ENCODE measurements around the gene RYR2. TPM values are rescaled to one million over a fixed set of nuclear protein-coding genes. Genes with fewer than 3 reads are reported as not detected.

Gene RYR2
- total and polyA plus RNA-seq, 2 experiments from 2014 or later: not detected

DNA sequence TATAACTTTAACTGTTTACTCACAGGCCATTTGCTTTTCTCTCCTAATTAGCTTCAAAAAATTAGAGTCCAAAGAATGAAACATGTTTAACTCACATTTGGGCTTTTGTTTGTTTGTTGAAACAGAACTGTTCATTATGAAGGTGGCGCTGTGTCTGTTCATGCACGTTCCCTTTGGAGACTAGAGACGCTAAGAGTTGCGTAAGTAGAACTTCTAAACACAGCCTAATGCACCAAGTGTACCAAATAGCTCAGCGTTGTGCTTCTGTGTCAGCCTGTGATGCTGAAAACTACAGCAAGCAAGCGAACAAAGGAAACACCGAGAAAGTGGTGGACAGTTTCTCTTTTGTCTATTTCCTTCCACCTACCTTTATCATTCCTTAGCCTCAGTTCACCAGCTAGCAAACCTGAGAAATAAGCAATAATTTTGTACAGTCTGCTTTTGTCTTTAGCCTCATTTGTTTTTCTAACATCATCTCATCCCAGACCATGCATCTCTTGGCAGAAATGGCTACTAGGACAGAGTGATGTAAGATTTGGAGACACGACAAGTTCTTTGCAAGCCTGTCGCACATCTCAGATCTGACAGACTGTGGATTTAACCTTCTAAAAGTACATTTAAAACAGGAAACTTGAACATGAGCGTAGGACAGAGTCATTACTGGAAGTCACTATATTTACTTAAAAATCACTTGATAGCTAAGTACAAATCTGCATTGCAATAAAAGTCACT is 375.1 kb downstream of the RYR2 start:
- H3K9ac ChIP-seq: no peak overlapping the region
- no peaks in the 10 kb centered on the region for H3K36me3 ChIP-seq (ENCODE audit: low read depth)
- no peaks in the 10 kb centered on the region for H3K4me1 ChIP-seq (ENCODE audit: insufficient read depth)
- H3K27me3 ChIP-seq (replicated peaks; ENCODE audit: insufficient read depth): no peaks in the 10 kb centered on the region
- H3K9me3 ChIP-seq (ENCODE audit: low read depth): no peaks in the 10 kb centered on the region
- H3K9me2 ChIP-seq (ENCODE audit: insufficient read depth): no peaks in the 10 kb centered on the region
- no peaks in the 10 kb centered on the region for H3F3A ChIP-seq (ENCODE audit: insufficient read depth)
- no peak overlapping the region for H3K4me2 ChIP-seq (ENCODE audit: unreplicated experiment)
- H3K79me2 ChIP-seq (ENCODE audit: insufficient read depth): no peaks in the 10 kb centered on the region
- in situ Hi-C loops (cut with MboI): no loop called here
- H3K27ac ChIP-seq: no peak overlapping the region
- no peak for DNase-seq
- WGBS, 2 experiments (ENCODE audit: low coverage in 1 of 2, low lambda C conversion rate in 2 of 2, missing lambda C conversion rate in 2 of 2): 26 to 27% methylated on average over 10 of the region's 10 CpGs
- no peaks in the 10 kb centered on the region for H4K20me1 ChIP-seq (ENCODE audit: insufficient read depth)
- no peak overlapping the region for H2AFZ ChIP-seq
- no peak overlapping the region for H3K4me3 ChIP-seq
- TF ChIP-seq EZH2phosphoT487 (IDR thresholded peaks at IDR 0.05; ENCODE audit: insufficient read depth, low read depth): no peak
- TF ChIP-seq EZH2 (IDR thresholded peaks at IDR 0.05; ENCODE audit: insufficient read depth, poor library complexity, severe bottlenecking): no peak

DNA sequence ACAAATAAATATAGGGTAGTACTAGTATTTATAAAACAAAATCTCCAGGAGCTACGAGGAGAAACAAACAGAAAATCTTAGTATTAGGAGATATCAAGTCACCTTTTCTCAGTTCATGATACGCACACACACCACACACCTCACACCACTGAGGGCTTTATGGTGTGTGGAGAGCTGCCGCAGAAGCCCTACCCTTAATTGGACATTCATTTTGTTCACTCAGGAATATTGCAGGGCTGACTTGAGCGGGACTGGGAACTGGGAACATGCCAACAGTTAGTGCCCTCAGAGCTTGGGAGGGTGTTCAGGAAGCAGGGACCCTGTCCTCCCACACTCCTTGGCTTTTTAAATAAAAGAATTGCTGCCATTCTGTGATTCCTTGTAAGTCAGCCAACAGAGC is 386.8 kb downstream of the RYR2 start:
- no peaks in the 10 kb centered on the region for H3K79me2 ChIP-seq (ENCODE audit: insufficient read depth)
- TF ChIP-seq EZH2phosphoT487 (IDR thresholded peaks at IDR 0.05; ENCODE audit: insufficient read depth, low read depth): no peak
- no peak for TF ChIP-seq EZH2 (IDR thresholded peaks at IDR 0.05; ENCODE audit: insufficient read depth, poor library complexity, severe bottlenecking)
- no peak for DNase-seq
- no peaks in the 10 kb centered on the region for H4K20me1 ChIP-seq (ENCODE audit: insufficient read depth)
- no peak overlapping the region for H3K9ac ChIP-seq
- H3K9me3 ChIP-seq (ENCODE audit: low read depth): no peaks in the 10 kb centered on the region
- H3K4me3 ChIP-seq: no peak overlapping the region
- H3K27ac ChIP-seq: no peak overlapping the region
- no peak overlapping the region for H3K4me2 ChIP-seq (ENCODE audit: unreplicated experiment)
- 22 to 28% methylated on average over 4 of the region's 4 CpGs for WGBS, 2 experiments (ENCODE audit: low coverage in 1 of 2, low lambda C conversion rate in 2 of 2, missing lambda C conversion rate in 2 of 2)
- no peak overlapping the region for H2AFZ ChIP-seq
- H3K36me3 ChIP-seq (ENCODE audit: low read depth): no peaks in the 10 kb centered on the region
- no peaks in the 10 kb centered on the region for H3F3A ChIP-seq (ENCODE audit: insufficient read depth)
- no peaks in the 10 kb centered on the region for H3K9me2 ChIP-seq (ENCODE audit: insufficient read depth)
- in situ Hi-C loops (cut with MboI): no loop called here
- no peaks in the 10 kb centered on the region for H3K4me1 ChIP-seq (ENCODE audit: insufficient read depth)
- no peaks in the 10 kb centered on the region for H3K27me3 ChIP-seq (replicated peaks; ENCODE audit: insufficient read depth)

DNA sequence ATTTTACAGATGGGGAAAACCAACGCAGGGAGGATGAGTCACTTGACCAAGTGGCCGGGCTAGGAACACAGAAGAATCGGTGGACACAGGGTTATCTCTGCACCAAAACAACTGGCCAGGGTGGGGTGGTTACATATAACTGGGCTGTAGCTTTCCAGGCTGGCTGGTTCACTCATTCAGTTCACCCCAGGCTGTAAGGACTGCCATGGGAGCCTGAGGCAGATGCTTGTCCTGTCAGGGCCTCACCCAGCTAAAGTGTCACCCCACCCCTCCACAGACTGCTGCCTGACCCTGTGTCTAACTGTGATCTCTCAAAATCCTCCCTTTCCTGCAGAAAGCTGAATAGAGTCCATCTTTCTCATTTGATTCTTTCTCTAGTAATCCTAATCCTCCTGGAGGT is 387.3 kb downstream of the RYR2 start:
- no peaks in the 10 kb centered on the region for H3K27me3 ChIP-seq (replicated peaks; ENCODE audit: insufficient read depth)
- H4K20me1 ChIP-seq (ENCODE audit: insufficient read depth): no peaks in the 10 kb centered on the region
- H3K4me3 ChIP-seq: no peak overlapping the region
- H3K36me3 ChIP-seq (ENCODE audit: low read depth): no peaks in the 10 kb centered on the region
- no peaks in the 10 kb centered on the region for H3F3A ChIP-seq (ENCODE audit: insufficient read depth)
- H3K9me2 ChIP-seq (ENCODE audit: insufficient read depth): no peaks in the 10 kb centered on the region
- no peak overlapping the region for H3K4me2 ChIP-seq (ENCODE audit: unreplicated experiment)
- no peak for DNase-seq
- in situ Hi-C loops (cut with MboI): no loop called here
- no peaks in the 10 kb centered on the region for H3K4me1 ChIP-seq (ENCODE audit: insufficient read depth)
- WGBS, 2 experiments (ENCODE audit: low coverage in 1 of 2, low lambda C conversion rate in 2 of 2, missing lambda C conversion rate in 2 of 2): 27 to 34% methylated on average over 2 of the region's 3 CpGs
- no peaks in the 10 kb centered on the region for H3K9me3 ChIP-seq (ENCODE audit: low read depth)
- no peaks in the 10 kb centered on the region for H3K79me2 ChIP-seq (ENCODE audit: insufficient read depth)
- TF ChIP-seq EZH2phosphoT487 (IDR thresholded peaks at IDR 0.05; ENCODE audit: insufficient read depth, low read depth) (no peak), EZH2 (IDR thresholded peaks at IDR 0.05; ENCODE audit: insufficient read depth, poor library complexity, severe bottlenecking) (no peak)
- H3K9ac ChIP-seq: no peak overlapping the region
- no peak overlapping the region for H2AFZ ChIP-seq
- H3K27ac ChIP-seq: no peak overlapping the region

DNA sequence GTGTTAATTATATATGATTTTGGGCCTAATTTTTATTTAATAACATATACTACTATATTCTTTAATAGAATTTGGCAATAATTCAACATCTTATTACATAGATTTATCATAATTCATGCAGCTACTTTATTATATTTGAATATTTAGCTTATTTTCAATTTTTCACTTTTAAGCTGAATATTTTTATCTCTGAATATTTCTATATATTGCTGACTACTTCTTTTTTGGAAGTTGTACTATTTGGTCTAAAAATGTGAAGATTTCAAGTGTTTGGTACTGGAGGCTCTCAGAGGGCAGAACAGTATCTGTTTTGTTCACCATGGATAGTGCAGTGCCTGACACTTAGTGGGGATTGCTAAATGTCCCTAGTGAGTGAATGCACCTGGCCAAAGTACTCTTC is 389.5 kb downstream of the RYR2 start:
- DNase-seq: no peak
- no peak overlapping the region for H3K4me2 ChIP-seq (ENCODE audit: unreplicated experiment)
- H3K9me3 ChIP-seq (ENCODE audit: low read depth): no peaks in the 10 kb centered on the region
- H3K79me2 ChIP-seq (ENCODE audit: insufficient read depth): no peaks in the 10 kb centered on the region
- H2AFZ ChIP-seq: no peak overlapping the region
- no peaks in the 10 kb centered on the region for H3F3A ChIP-seq (ENCODE audit: insufficient read depth)
- no peak overlapping the region for H3K27ac ChIP-seq
- H4K20me1 ChIP-seq (ENCODE audit: insufficient read depth): no peaks in the 10 kb centered on the region
- in situ Hi-C loops (cut with MboI): no loop called here
- no peak overlapping the region for H3K9ac ChIP-seq
- H3K4me3 ChIP-seq: no peak overlapping the region
- no peaks in the 10 kb centered on the region for H3K4me1 ChIP-seq (ENCODE audit: insufficient read depth)
- no peaks in the 10 kb centered on the region for H3K27me3 ChIP-seq (replicated peaks; ENCODE audit: insufficient read depth)
- no peaks in the 10 kb centered on the region for H3K9me2 ChIP-seq (ENCODE audit: insufficient read depth)
- no peaks in the 10 kb centered on the region for H3K36me3 ChIP-seq (ENCODE audit: low read depth)
- no peak for TF ChIP-seq EZH2phosphoT487 (IDR thresholded peaks at IDR 0.05; ENCODE audit: insufficient read depth, low read depth)
- no peak for TF ChIP-seq EZH2 (IDR thresholded peaks at IDR 0.05; ENCODE audit: insufficient read depth, poor library complexity, severe bottlenecking)

DNA sequence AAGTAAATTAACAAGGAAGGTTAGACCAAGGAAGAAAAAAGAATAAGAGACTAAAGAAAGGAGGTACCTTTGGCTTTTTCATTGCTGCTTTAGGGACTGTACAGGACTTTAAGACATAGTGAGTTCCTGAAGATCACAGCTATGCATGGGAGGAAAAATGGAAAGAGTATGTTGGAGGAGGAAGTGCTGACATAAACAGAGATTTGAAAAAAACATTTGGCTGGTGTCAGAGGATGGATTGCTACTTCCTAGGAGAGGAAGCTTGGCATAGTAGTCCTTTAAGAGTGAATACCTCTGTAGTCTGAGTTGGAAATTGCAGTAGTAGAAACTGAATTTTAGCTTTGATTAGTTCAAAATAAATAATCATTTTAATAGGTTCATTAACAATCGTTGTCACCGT is 398.4 kb downstream of the RYR2 start:
- no peak overlapping the region for H3K4me3 ChIP-seq
- H3K79me2 ChIP-seq (ENCODE audit: insufficient read depth): no peaks in the 10 kb centered on the region
- H3K9ac ChIP-seq: no peak overlapping the region
- no peaks in the 10 kb centered on the region for H3F3A ChIP-seq (ENCODE audit: insufficient read depth)
- DNase-seq: no peak
- no peaks in the 10 kb centered on the region for H3K9me2 ChIP-seq (ENCODE audit: insufficient read depth)
- H3K4me1 ChIP-seq (ENCODE audit: insufficient read depth): no peaks in the 10 kb centered on the region
- in situ Hi-C loops (cut with MboI): no loop called here
- no peaks in the 10 kb centered on the region for H3K36me3 ChIP-seq (ENCODE audit: low read depth)
- no peaks in the 10 kb centered on the region for H4K20me1 ChIP-seq (ENCODE audit: insufficient read depth)
- H3K27ac ChIP-seq: no peak overlapping the region
- H3K9me3 ChIP-seq (ENCODE audit: low read depth): no peaks in the 10 kb centered on the region
- no peaks in the 10 kb centered on the region for H3K27me3 ChIP-seq (replicated peaks; ENCODE audit: insufficient read depth)
- no peak overlapping the region for H3K4me2 ChIP-seq (ENCODE audit: unreplicated experiment)
- WGBS, 2 experiments (ENCODE audit: low coverage in 1 of 2, low lambda C conversion rate in 2 of 2, missing lambda C conversion rate in 2 of 2): 3 to 7% methylated on average over 2 of the region's 2 CpGs
- no peak overlapping the region for H2AFZ ChIP-seq
- TF ChIP-seq EZH2 (IDR thresholded peaks at IDR 0.05; ENCODE audit: insufficient read depth, poor library complexity, severe bottlenecking) (no peak), EZH2phosphoT487 (IDR thresholded peaks at IDR 0.05; ENCODE audit: insufficient read depth, low read depth) (no peak)
